Nephron progenitor cell (in vitro differentiated cells): Measurements from ENCODE around the gene PAGR1.
"Not testable (repeated sequence)": the region's sequence is repeated elsewhere in the genome, so short reads cannot be mapped to it uniquely, and the experiment has no call there.

ENCODE experiments used
- DNase-seq: peaks from one replicate; pipeline ENCODE4 v3.0.0; 2021
- H3K27ac Mint-ChIP-seq: 2 replicates; pipeline ENCODE4 v1.8.0; 2021; ENCODE audit warnings: mild to moderate bottlenecking, moderate library complexity, mixed read lengths
- H3K27me3 Mint-ChIP-seq: 2 replicates; pipeline ENCODE4 v1.8.0; 2021; ENCODE audit warnings: mild to moderate bottlenecking, low read depth, mixed read lengths; ENCODE audit not compliant: poor library complexity
- H3K36me3 Mint-ChIP-seq: 2 replicates; pipeline ENCODE4 v1.8.0; 2021; ENCODE audit warnings: low read depth, mixed read lengths
- H3K4me1 Mint-ChIP-seq: 2 replicates; pipeline ENCODE4 v1.8.0; 2021; ENCODE audit warnings: mixed read lengths
- H3K4me3 Mint-ChIP-seq: 2 replicates; pipeline ENCODE4 v1.8.0; 2021; ENCODE audit warnings: mild to moderate bottlenecking, moderate library complexity, mixed read lengths
- H3K9me3 Mint-ChIP-seq: 2 replicates; pipeline ENCODE4 v1.8.0; 2021; ENCODE audit warnings: mild to moderate bottlenecking, moderate library complexity, mixed read lengths
- CTCF ChIP-seq: fragments of 200-600 bp; sonication (generic); IDR thresholded peaks from 2 replicates; pipeline ENCODE4 v1.5.0; 2021; ENCODE audit warnings: antibody characterized with exemption

PAGR1 gene

GRCh38 chr16:29791845-29792807, 23.8 kb upstream of the PAGR1 start:
- H3K4me1 Mint-ChIP-seq = peaks cover 43% of the 10 kb centered on the region
- DNase-seq = no peak
- peaks cover 42% of the 10 kb centered on the region for H3K36me3 Mint-ChIP-seq
- no peaks in the 10 kb centered on the region for H3K9me3 Mint-ChIP-seq
- no peaks in the 10 kb centered on the region for H3K27me3 Mint-ChIP-seq
- H3K27ac Mint-ChIP-seq = peak overlapping the region; percentile 60
- H3K4me3 Mint-ChIP-seq = peak overlapping the region; percentile 99
- no peak for TF ChIP-seq CTCF

- Mint-ChIP-seq H3K4me1 (peaks cover 43% of the 10 kb centered on the region), H3K4me3 (peak overlapping the region; percentile 99), H3K27ac (peak overlapping the region; percentile 43), H3K36me3 (peaks cover 50% of the 10 kb centered on the region)
- not testable (repeated sequence) for H3K9me3 Mint-ChIP-seq, DNase-seq, H3K27me3 Mint-ChIP-seq
Observed at GRCh38 chr16:29793153-29793552, 22.8 kb upstream of the PAGR1 start.

- H3K9me3 Mint-ChIP-seq = no peaks in the 10 kb centered on the region
- H3K4me1 Mint-ChIP-seq = peaks cover 43% of the 10 kb centered on the region
- H3K36me3 Mint-ChIP-seq = peaks cover 61% of the 10 kb centered on the region
- no peak overlapping the region for H3K4me3 Mint-ChIP-seq
- no peak overlapping the region for H3K27ac Mint-ChIP-seq
- H3K27me3 Mint-ChIP-seq = no peaks in the 10 kb centered on the region
- DNase-seq = no peak
- TF ChIP-seq CTCF = no peak
Observed at GRCh38 chr16:29794231-29794710, 21.7 kb upstream of the PAGR1 start.

- TF ChIP-seq CTCF = no peak
- Mint-ChIP-seq H3K4me3 (no peak overlapping the region), H3K27me3 (peaks cover 3% of the 10 kb centered on the region), H3K27ac (peak overlapping the region; percentile 80), H3K36me3 (peaks cover 47% of the 10 kb centered on the region), H3K9me3 (no peaks in the 10 kb centered on the region), H3K4me1 (peaks cover 26% of the 10 kb centered on the region)
- DNase-seq = no peak
Observed at GRCh38 chr16:29802416-29802935, 13.5 kb upstream of the PAGR1 start.

- no peaks in the 10 kb centered on the region for H3K9me3 Mint-ChIP-seq
- no peak for DNase-seq
- H3K27ac Mint-ChIP-seq = peak overlapping the region; percentile 90
- peaks cover 41% of the 10 kb centered on the region for H3K4me1 Mint-ChIP-seq
- peak overlapping the region; percentile 84 for H3K4me3 Mint-ChIP-seq
- peaks cover 3% of the 10 kb centered on the region for H3K27me3 Mint-ChIP-seq
- no peak for TF ChIP-seq CTCF
- H3K36me3 Mint-ChIP-seq = peaks cover 38% of the 10 kb centered on the region
Observed at GRCh38 chr16:29804020-29804419, 11.9 kb upstream of the PAGR1 start.

- peak overlapping the region; percentile 99 for H3K27ac Mint-ChIP-seq
- peaks cover 45% of the 10 kb centered on the region for H3K4me1 Mint-ChIP-seq
- no peak for DNase-seq
- H3K4me3 Mint-ChIP-seq = peak overlapping the region; percentile 99
- no peaks in the 10 kb centered on the region for H3K9me3 Mint-ChIP-seq
- TF ChIP-seq CTCF = no peak
- H3K27me3 Mint-ChIP-seq = peaks cover 3% of the 10 kb centered on the region
- peaks cover 31% of the 10 kb centered on the region for H3K36me3 Mint-ChIP-seq
Observed at GRCh38 chr16:29804455-29805231, 11.3 kb upstream of the PAGR1 start.
